ENCODE measurements around the gene HOXC11. TPM values are rescaled to one million over a fixed set of nuclear protein-coding genes. Genes with fewer than 3 reads are reported as not detected.

Gene HOXC11
- total RNA-seq, 4 donors from 2014 or later = 0.20 to 0.63 (median 0.60) TPM; not detected in 1

- no peaks in the 10 kb centered on the region for H3K9me3 ChIP-seq
- H3K36me3 ChIP-seq = no peaks in the 10 kb centered on the region
- peak overlapping the region; percentile 87 to 99 (median 96) for H3K27ac ChIP-seq
- H3K4me1 ChIP-seq = peaks cover 0 to 88% (median 33%) of the 10 kb centered on the region in 4 donors
- DNase-seq (ENCODE audit: low spot score in 2 of 2) = no peak
- peaks cover 0 to 32% of the 10 kb centered on the region in 2 donors for H3K27me3 ChIP-seq
- peak overlapping the region; percentile 53 to 74 (median 62) for H3K4me3 ChIP-seq
- peak in 1 of 2 donors; percentile 37 for TF ChIP-seq POLR2A (IDR thresholded peaks at IDR 0.05)
- peak in 1 of 2 donors; percentile 74 for TF ChIP-seq EP300 (IDR thresholded peaks at IDR 0.05)
- peak in 3 of 5 experiments; percentile 18 to 33 (median 26) for TF ChIP-seq CTCF (IDR thresholded peaks at IDR 0.05)
- WGBS, 2 donors = 17 to 26% methylated on average over 16 of the region's 16 CpGs
These were observed 48.6 kb downstream of the HOXC11 start for GRCh38 chr12:54021432-54022013.

- H3K9me3 ChIP-seq = no peaks in the 10 kb centered on the region
- H3K4me3 ChIP-seq = peak overlapping the region in 1 of 4 donors; percentile 38
- H3K27ac ChIP-seq = peak overlapping the region; percentile 46 to 99 (median 96)
- WGBS, 2 donors = 48 to 51% methylated on average over 8 of the region's 8 CpGs
- no peaks in the 10 kb centered on the region for H3K36me3 ChIP-seq
- peaks cover 0 to 94% (median 40%) of the 10 kb centered on the region in 4 donors for H3K4me1 ChIP-seq
- DNase-seq (ENCODE audit: low spot score in 2 of 2) = no peak
- no peak for TF ChIP-seq POLR2A (IDR thresholded peaks at IDR 0.05)
- TF ChIP-seq CTCF (IDR thresholded peaks at IDR 0.05) = no peak
- no peak for TF ChIP-seq EP300 (IDR thresholded peaks at IDR 0.05)
- H3K27me3 ChIP-seq = peaks cover 0 to 33% of the 10 kb centered on the region in 2 donors
These were observed 50.3 kb downstream of the HOXC11 start for GRCh38 chr12:54022960-54023884.

- Histone ChIP-seq H3K4me3 (peak overlapping the region in 2 of 4 donors; percentile 32 to 38), H3K9me3 (no peaks in the 10 kb centered on the region), H3K27ac (peak overlapping the region; percentile 46 to 99 (median 96)), H3K4me1 (peaks cover 0 to 99% (median 43%) of the 10 kb centered on the region in 4 donors), H3K27me3 (peaks cover 0 to 26% of the 10 kb centered on the region in 2 donors), H3K36me3 (no peaks in the 10 kb centered on the region)
- TF ChIP-seq POLR2A (IDR thresholded peaks at IDR 0.05) (no peak), EP300 (IDR thresholded peaks at IDR 0.05) (peak in 1 of 2 donors; percentile 18)
- 16 to 24% methylated on average over 17 of the region's 17 CpGs for WGBS, 2 donors
- no peak for DNase-seq (ENCODE audit: low spot score in 2 of 2)
These were observed 51.2 kb downstream of the HOXC11 start for GRCh38 chr12:54024127-54024526.

GRCh38 chr12:54024581-54025305, 51.8 kb downstream of the HOXC11 start:
- TF ChIP-seq EP300 (IDR thresholded peaks at IDR 0.05) = no peak
- TF ChIP-seq POLR2A (IDR thresholded peaks at IDR 0.05) = no peak
- TF ChIP-seq CTCF (IDR thresholded peaks at IDR 0.05) = no peak
- H3K27ac ChIP-seq = peak overlapping the region; percentile 46 to 99 (median 96)

More at GRCh38 chr12:54024581-54025305, 51.8 kb downstream of the HOXC11 start:
- Histone ChIP-seq H3K4me1 (peaks cover 0 to 100% (median 43%) of the 10 kb centered on the region in 4 donors), H3K4me3 (peak overlapping the region in 2 of 4 donors; percentile 32 to 38), H3K9me3 (no peaks in the 10 kb centered on the region), H3K36me3 (peaks cover 0 to under 1% (median 0%) of the 10 kb centered on the region in 3 donors), H3K27me3 (peaks cover 0 to 31% of the 10 kb centered on the region in 2 donors)
- DNase-seq (ENCODE audit: low spot score in 2 of 2) = no peak
- WGBS, 2 donors = 27 to 32% methylated on average over 5 of the region's 5 CpGs

Measured in tibial nerve (tissue), 4 donors.